GM21381 (cell line): ENCODE measurements around the gene SYT14.
A peak's percentile ranks its signal among the peaks of the same experiment; 100 is the strongest.
"Not testable (repeated sequence)": the region's sequence is repeated elsewhere in the genome, so short reads cannot be mapped to it uniquely, and the experiment has no call there.

Experiments used
- ATAC-seq: cut with Tn5 transposase; IDR thresholded peaks from one replicate; pipeline ENCODE4 v1.9.1; 2021; ENCODE audit warnings: mild to moderate bottlenecking, moderate library complexity; ENCODE audit not compliant: unreplicated experiment

Gene SYT14

GRCh38 chr1:210099921-210100320, 161.9 kb downstream of the SYT14 start:
- ATAC-seq: no peak

GRCh38 chr1:210104103-210104502, 166.1 kb downstream of the SYT14 start:
- ATAC-seq: no peak

GRCh38 chr1:210112906-210113305, 174.9 kb downstream of the SYT14 start:
- ATAC-seq: not testable (repeated sequence)

GRCh38 chr1:210117198-210117597, 179.2 kb downstream of the SYT14 start:
- no peak for ATAC-seq

- ATAC-seq: no peak
These were observed 179.7 kb downstream of the SYT14 start for GRCh38 chr1:210117681-210118170.

GRCh38 chr1:210123383-210123782, 185.4 kb downstream of the SYT14 start:
- ATAC-seq: no peak

- ATAC-seq: no peak
These were observed 186.0 kb downstream of the SYT14 start for GRCh38 chr1:210123924-210124589.

GRCh38 chr1:210124736-210125135, 186.7 kb downstream of the SYT14 start:
- ATAC-seq: no peak

GRCh38 chr1:210125143-210125542, 187.1 kb downstream of the SYT14 start:
- no peak for ATAC-seq

- ATAC-seq: no peak
These were observed 191.1 kb downstream of the SYT14 start for GRCh38 chr1:210129092-210129491.

- peak; percentile 78 for ATAC-seq
These were observed 191.7 kb downstream of the SYT14 start for GRCh38 chr1:210129759-210130158.

- ATAC-seq: no peak
These were observed 194.6 kb downstream of the SYT14 start for GRCh38 chr1:210132582-210132981.

GRCh38 chr1:210143465-210144062, 205.5 kb downstream of the SYT14 start:
- no peak for ATAC-seq

GRCh38 chr1:210144736-210145135, 206.7 kb downstream of the SYT14 start:
- ATAC-seq: no peak

- no peak for ATAC-seq
These were observed 213.1 kb downstream of the SYT14 start for GRCh38 chr1:210151052-210151672.

- no peak for ATAC-seq
These were observed 221.2 kb downstream of the SYT14 start for GRCh38 chr1:210159211-210159610.

- ATAC-seq: no peak
These were observed 232.2 kb downstream of the SYT14 start for GRCh38 chr1:210170220-210170619.

GRCh38 chr1:210174133-210174532, 236.1 kb downstream of the SYT14 start:
- ATAC-seq: no peak

GRCh38 chr1:210185063-210185462, 247.0 kb downstream of the SYT14 start:
- no peak for ATAC-seq

- ATAC-seq: not testable (repeated sequence)
These were observed 250.0 kb downstream of the SYT14 start for GRCh38 chr1:210187849-210188606.

- ATAC-seq: no peak
These were observed 251.4 kb downstream of the SYT14 start for GRCh38 chr1:210189426-210189825.
